Measurements from ENCODE around the gene KCNC3. TPM values are rescaled to one million over a fixed set of nuclear protein-coding genes. Genes with fewer than 3 reads are reported as not detected.
"Not testable (repeated sequence)": the region's sequence is repeated elsewhere in the genome, so short reads cannot be mapped to it uniquely, and the experiment has no call there.

The KCNC3 gene
- polyA plus RNA-seq, 1 donor, result 3.1 TPM

DNA sequence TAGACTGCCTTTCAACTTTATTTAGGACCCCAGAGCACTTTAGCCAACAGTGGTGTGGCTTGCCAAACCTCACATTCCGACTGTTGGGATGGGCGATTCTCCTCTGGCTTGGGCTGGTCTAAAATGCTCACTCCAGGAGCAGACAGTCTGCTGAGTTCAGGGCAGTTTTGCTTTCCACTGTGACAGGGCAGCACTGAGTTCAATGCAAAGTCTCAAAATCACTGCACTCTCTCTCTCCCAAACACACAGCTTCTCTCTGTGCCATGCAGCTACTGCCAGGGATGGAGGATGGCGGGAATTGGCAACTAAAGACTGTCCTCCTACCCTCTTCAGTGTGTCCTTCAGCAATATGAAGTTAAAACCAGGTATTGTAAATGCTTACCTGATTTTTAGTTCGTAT lies 23.1 kb upstream of the KCNC3 start:
- Histone ChIP-seq H3K27ac (ENCODE audit: low read length) (no peak overlapping the region), H3K4me3 (ENCODE audit: low read length) (no peak overlapping the region), H3K9me3 (ENCODE audit: control insufficient read depth, low read depth, low read length) (no peaks in the 10 kb centered on the region), H3K4me1 (ENCODE audit: control insufficient read depth, insufficient read depth, low read length) (peaks cover 3% of the 10 kb centered on the region), H3K36me3 (ENCODE audit: control insufficient read depth, insufficient read depth, low read length) (no peaks in the 10 kb centered on the region), H3K27me3 (ENCODE audit: control insufficient read depth, insufficient read depth, low read length) (peaks cover 1% of the 10 kb centered on the region)
- no peak for DNase-seq
- no CpG with 5 or more reads among the region's 4 CpGs for WGBS (ENCODE audit: insufficient coverage, low lambda C conversion rate)

- no peak for DNase-seq
- Histone ChIP-seq H3K36me3 (ENCODE audit: control insufficient read depth, insufficient read depth, low read length) (no peaks in the 10 kb centered on the region), H3K27me3 (ENCODE audit: control insufficient read depth, insufficient read depth, low read length) (no peaks in the 10 kb centered on the region), H3K9me3 (ENCODE audit: control insufficient read depth, low read depth, low read length) (peaks cover 5% of the 10 kb centered on the region), H3K4me1 (ENCODE audit: control insufficient read depth, insufficient read depth, low read length) (peaks cover 3% of the 10 kb centered on the region), H3K4me3 (ENCODE audit: low read length) (no peak overlapping the region), H3K27ac (ENCODE audit: low read length) (no peak overlapping the region)
- 0% methylated on average over 1 of the region's 22 CpGs for WGBS (ENCODE audit: insufficient coverage, low lambda C conversion rate)
Observed at GRCh38 chr19:50349277-50350057, 20.3 kb upstream of the KCNC3 start.

DNA sequence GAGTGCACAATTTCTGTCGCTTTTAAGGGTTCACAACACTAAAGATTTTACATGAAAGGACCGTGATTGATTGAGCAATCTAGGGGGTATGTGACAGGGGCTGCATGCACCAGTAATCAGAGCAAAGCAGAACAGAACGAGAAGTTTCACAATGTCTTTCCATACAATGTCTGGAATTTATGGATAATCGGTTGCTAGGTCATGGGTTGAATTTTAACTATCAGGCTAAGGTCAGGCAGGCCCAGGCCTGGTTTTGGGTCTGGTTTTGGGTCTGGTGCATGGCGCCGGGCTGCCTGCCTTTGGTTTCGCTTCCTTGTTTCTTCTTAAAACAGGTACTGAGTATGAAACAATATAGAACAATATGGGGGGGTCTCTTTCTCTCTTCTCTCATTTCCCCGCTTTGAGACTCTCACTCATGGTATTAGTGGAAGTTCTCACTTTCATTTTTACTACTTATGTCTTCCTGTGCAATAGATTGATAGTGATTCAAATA lies 18.0 kb upstream of the KCNC3 start:
- H3K9me3 ChIP-seq (ENCODE audit: control insufficient read depth, low read depth, low read length); H3K4me3 ChIP-seq (ENCODE audit: low read length); H3K4me1 ChIP-seq (ENCODE audit: control insufficient read depth, insufficient read depth, low read length); H3K27ac ChIP-seq (ENCODE audit: low read length); H3K27me3 ChIP-seq (ENCODE audit: control insufficient read depth, insufficient read depth, low read length); H3K36me3 ChIP-seq (ENCODE audit: control insufficient read depth, insufficient read depth, low read length); DNase-seq: not testable (repeated sequence)
- no CpG with 5 or more reads among the region's 8 CpGs for WGBS (ENCODE audit: insufficient coverage, low lambda C conversion rate)

- 100% methylated on average over 2 of the region's 8 CpGs for WGBS (ENCODE audit: insufficient coverage, low lambda C conversion rate)
- H3K4me3 ChIP-seq (ENCODE audit: low read length), result no peak overlapping the region
- no peak overlapping the region for H3K27ac ChIP-seq (ENCODE audit: low read length)
- no peaks in the 10 kb centered on the region for H3K27me3 ChIP-seq (ENCODE audit: control insufficient read depth, insufficient read depth, low read length)
- no peaks in the 10 kb centered on the region for H3K36me3 ChIP-seq (ENCODE audit: control insufficient read depth, insufficient read depth, low read length)
- H3K9me3 ChIP-seq (ENCODE audit: control insufficient read depth, low read depth, low read length), result peaks cover 7% of the 10 kb centered on the region
- no peak for DNase-seq
- H3K4me1 ChIP-seq (ENCODE audit: control insufficient read depth, insufficient read depth, low read length), result peaks cover 3% of the 10 kb centered on the region
Observed at GRCh38 chr19:50344661-50345318, 15.6 kb upstream of the KCNC3 start.

- Histone ChIP-seq H3K27ac (ENCODE audit: low read length) (no peak overlapping the region), H3K27me3 (ENCODE audit: control insufficient read depth, insufficient read depth, low read length) (no peaks in the 10 kb centered on the region), H3K4me1 (ENCODE audit: control insufficient read depth, insufficient read depth, low read length) (no peaks in the 10 kb centered on the region), H3K9me3 (ENCODE audit: control insufficient read depth, low read depth, low read length) (peaks cover 7% of the 10 kb centered on the region), H3K36me3 (ENCODE audit: control insufficient read depth, insufficient read depth, low read length) (no peaks in the 10 kb centered on the region), H3K4me3 (ENCODE audit: low read length) (no peak overlapping the region)
- 100% methylated on average over 1 of the region's 3 CpGs for WGBS (ENCODE audit: insufficient coverage, low lambda C conversion rate)
- DNase-seq, result no peak
Observed at GRCh38 chr19:50341091-50341564, 12.0 kb upstream of the KCNC3 start.

DNA sequence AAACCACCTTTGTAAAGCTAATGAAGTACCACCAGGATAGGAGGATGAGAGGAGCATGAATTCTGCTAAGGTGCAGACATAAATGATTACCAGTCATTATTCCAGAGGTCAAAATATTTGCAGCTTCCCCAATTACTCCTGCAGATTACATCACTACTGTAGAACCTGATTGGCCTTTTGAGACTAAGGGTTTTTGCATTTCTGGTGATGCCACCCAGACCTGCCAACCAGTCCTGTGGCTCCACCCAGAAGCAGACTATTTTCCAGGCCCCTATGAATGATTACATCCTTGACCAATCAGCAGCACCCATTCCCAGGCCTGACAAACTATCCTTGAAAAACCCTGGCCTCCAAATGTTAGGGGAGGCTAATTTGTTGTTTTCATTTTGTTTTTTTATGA lies 11.2 kb upstream of the KCNC3 start:
- H3K36me3 ChIP-seq (ENCODE audit: control insufficient read depth, insufficient read depth, low read length), result no peaks in the 10 kb centered on the region
- H3K9me3 ChIP-seq (ENCODE audit: control insufficient read depth, low read depth, low read length), result peaks cover 6% of the 10 kb centered on the region
- H3K27ac ChIP-seq (ENCODE audit: low read length), result no peak overlapping the region
- DNase-seq, result no peak
- H3K4me1 ChIP-seq (ENCODE audit: control insufficient read depth, insufficient read depth, low read length), result no peaks in the 10 kb centered on the region
- H3K4me3 ChIP-seq (ENCODE audit: low read length), result no peak overlapping the region
- H3K27me3 ChIP-seq (ENCODE audit: control insufficient read depth, insufficient read depth, low read length), result no peaks in the 10 kb centered on the region

DNA sequence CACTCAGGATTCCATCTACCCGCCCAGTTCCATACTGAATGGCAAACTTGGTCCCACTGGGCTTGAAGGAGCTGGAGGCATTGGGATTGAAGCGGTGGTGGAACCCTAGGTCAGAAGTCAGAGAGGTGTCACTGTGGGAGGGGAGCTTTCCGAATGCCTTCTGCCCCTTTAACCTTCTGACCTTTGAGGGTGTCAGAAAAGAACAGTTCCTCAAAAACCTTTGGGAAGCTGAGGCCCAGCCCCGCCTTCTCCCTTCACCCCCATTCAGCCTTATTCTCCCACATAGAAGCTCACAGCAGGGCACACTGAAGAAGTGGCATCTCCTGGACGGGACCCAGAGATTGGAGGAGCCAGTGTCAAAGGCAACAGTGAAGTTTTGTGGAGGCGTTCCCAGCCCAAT lies 7.9 kb upstream of the KCNC3 start:
- not testable (repeated sequence) for DNase-seq; H3K9me3 ChIP-seq (ENCODE audit: control insufficient read depth, low read depth, low read length)

GRCh38 chr19:50334741-50335421 lies 5.7 kb upstream of the KCNC3 start:
- Histone ChIP-seq H3K9me3 (ENCODE audit: control insufficient read depth, low read depth, low read length) (peaks cover 5% of the 10 kb centered on the region), H3K27ac (ENCODE audit: low read length) (no peak overlapping the region), H3K27me3 (ENCODE audit: control insufficient read depth, insufficient read depth, low read length) (peaks cover 40% of the 10 kb centered on the region), H3K4me1 (ENCODE audit: control insufficient read depth, insufficient read depth, low read length) (peaks cover 21% of the 10 kb centered on the region), H3K36me3 (ENCODE audit: control insufficient read depth, insufficient read depth, low read length) (no peaks in the 10 kb centered on the region), H3K4me3 (ENCODE audit: low read length) (no peak overlapping the region)
- WGBS (ENCODE audit: insufficient coverage, low lambda C conversion rate), result no CpG with 5 or more reads among the region's 12 CpGs
- no peak for DNase-seq

More for the DNA sequence above, 7.9 kb upstream of the KCNC3 start:
- Histone ChIP-seq H3K27me3 (ENCODE audit: control insufficient read depth, insufficient read depth, low read length) (peaks cover 21% of the 10 kb centered on the region), H3K4me1 (ENCODE audit: control insufficient read depth, insufficient read depth, low read length) (peaks cover 13% of the 10 kb centered on the region)
- H3K4me3 ChIP-seq (ENCODE audit: low read length); H3K36me3 ChIP-seq (ENCODE audit: control insufficient read depth, insufficient read depth, low read length); H3K27ac ChIP-seq (ENCODE audit: low read length): not testable (repeated sequence)
- WGBS (ENCODE audit: insufficient coverage, low lambda C conversion rate), result no CpG with 5 or more reads among the region's 6 CpGs

- H3K4me1 ChIP-seq (ENCODE audit: control insufficient read depth, insufficient read depth, low read length), result peaks cover 27% of the 10 kb centered on the region
Observed at GRCh38 chr19:50333737-50334617, 4.8 kb upstream of the KCNC3 start.

More at GRCh38 chr19:50333737-50334617, 4.8 kb upstream of the KCNC3 start:
- WGBS (ENCODE audit: insufficient coverage, low lambda C conversion rate), result no CpG with 5 or more reads among the region's 54 CpGs
- DNase-seq, result peak; percentile 87 to 92
- Histone ChIP-seq H3K9me3 (ENCODE audit: control insufficient read depth, low read depth, low read length) (peaks cover 8% of the 10 kb centered on the region), H3K4me3 (ENCODE audit: low read length) (peak overlapping the region; percentile 38), H3K36me3 (ENCODE audit: control insufficient read depth, insufficient read depth, low read length) (no peaks in the 10 kb centered on the region), H3K27ac (ENCODE audit: low read length) (no peak overlapping the region), H3K27me3 (ENCODE audit: control insufficient read depth, insufficient read depth, low read length) (peaks cover 49% of the 10 kb centered on the region)
